Prostate gland (tissue), 2 donors: ENCODE measurements around the gene TDRD9.

Experiments used
- CTCF ChIP-seq, 4 experiments: fragments of 200-600 bp in 2 of 4; fragments of 450-650 bp in 2 of 4; sonication (generic) in 2 of 4; IDR thresholded peaks; 1 replicate in 3 of 4; 2 replicates in 1 of 4; pipeline ENCODE4 v1.5.1; 2016 to 2019; ENCODE audit warnings: antibody characterized with exemption in 4 of 4, mild to moderate bottlenecking in 2 of 4, moderate library complexity in 2 of 4
- POLR2A ChIP-seq: fragments of 450-650 bp; IDR thresholded peaks from one replicate; pipeline ENCODE4 v1.6.1; 2016; ENCODE audit warnings: antibody characterized with exemption, mild to moderate bottlenecking
- POLR2AphosphoS5 ChIP-seq: sonication (generic); formaldehyde crosslinking; IDR thresholded peaks from one replicate; pipeline ENCODE4 v1.6.1; 2017; ENCODE audit warnings: antibody characterized with exemption

- TF ChIP-seq CTCF (IDR thresholded peaks at IDR 0.05) (peak in 1 of 4 experiments; percentile 36), POLR2AphosphoS5 (peak; percentile 58), POLR2A (peak; percentile 27)
Observed at GRCh38 chr14:103879570-103880347, 48.5 kb upstream of the TDRD9 start.
